DOHH2 (cell line): Measurements from ENCODE around the gene RELA.

Experiments
- H3F3A ChIP-seq: fragments of 200-600 bp; sonication (generic), shearing (Covaris generic); 2 replicates; pipeline ENCODE4 v1.6.0; 2016; ENCODE audit warnings: antibody characterized with exemption, mild to moderate bottlenecking; ENCODE audit not compliant: control insufficient read depth, insufficient read depth
- H3K27ac ChIP-seq: fragments of 200-600 bp; sonication (generic); 2 replicates; pipeline ENCODE4 v1.5.1; 2014; ENCODE audit warnings: low read depth, mild to moderate bottlenecking, low read length, moderate library complexity
- H3K27me3 ChIP-seq: fragments of 200-600 bp; sonication (generic); 2 replicates; pipeline ENCODE4 v1.6.1; 2014; ENCODE audit warnings: mild to moderate bottlenecking, low read length, mixed read lengths; ENCODE audit not compliant: control insufficient read depth
- H3K36me3 ChIP-seq: fragments of 200-600 bp; sonication (generic); 2 replicates; pipeline ENCODE4 v1.6.1; 2014; ENCODE audit warnings: mild to moderate bottlenecking, low read length, moderate library complexity, mixed read lengths; ENCODE audit not compliant: control insufficient read depth
- H3K4me1 ChIP-seq: fragments of 200-600 bp; sonication (generic); 2 replicates; pipeline ENCODE4 v1.6.1; 2014; ENCODE audit warnings: mild to moderate bottlenecking, low read length, mixed read lengths; ENCODE audit not compliant: control insufficient read depth
- H3K4me2 ChIP-seq: fragments of 200-600 bp; sonication (generic); 2 replicates; pipeline ENCODE4 v1.6.0; 2014; ENCODE audit warnings: mild to moderate bottlenecking, low read length, moderate library complexity
- H3K4me3 ChIP-seq: fragments of 200-600 bp; sonication (generic); 2 replicates; pipeline ENCODE4 v1.5.1; 2014; ENCODE audit warnings: mild to moderate bottlenecking, low read length, mixed read lengths
- H3K79me2 ChIP-seq: fragments of 200-600 bp; sonication (generic); 2 replicates; pipeline ENCODE4 v1.6.1; 2014; ENCODE audit warnings: mild to moderate bottlenecking, low read length, mixed read lengths; ENCODE audit not compliant: control insufficient read depth
- H3K9me2 ChIP-seq: fragments of 200-600 bp; sonication (generic); replicated peaks from 2 replicates; pipeline ENCODE4 v1.6.1; 2014; ENCODE audit warnings: mild to moderate bottlenecking, low read length, mixed read lengths; ENCODE audit not compliant: control insufficient read depth
- H3K9me3 ChIP-seq: fragments of 200-600 bp; sonication (generic); 2 replicates; pipeline ENCODE4 v1.6.1; 2014; ENCODE audit warnings: antibody characterized with exemption, low read length, mixed read lengths; ENCODE audit not compliant: control insufficient read depth, insufficient read depth
- H4K20me1 ChIP-seq: fragments of 200-600 bp; sonication (generic); 2 replicates; pipeline ENCODE4 v1.6.0; 2014; ENCODE audit warnings: low read depth, mild to moderate bottlenecking, antibody characterized with exemption, low read length, moderate library complexity; ENCODE audit not compliant: control insufficient read depth, insufficient read depth
- EZH2phosphoT487 ChIP-seq: fragments of 200-600 bp; sonication (generic); IDR thresholded peaks from 2 replicates; pipeline ENCODE4 v1.6.1; 2017; ENCODE audit warnings: borderline replicate concordance, mild to moderate bottlenecking, antibody characterized with exemption, low read length, moderate library complexity, mixed read lengths
- TF ChIP-seq, protein P1 (sequence below): fragments of 200-600 bp; sonication (generic); IDR thresholded peaks from one replicate; pipeline ENCODE4 v1.5.1; 2014; ENCODE audit warnings: antibody characterized with exemption, mild to moderate bottlenecking, low read depth, low read length; ENCODE audit not compliant: poor library complexity, severe bottlenecking

The RELA gene

DNA sequence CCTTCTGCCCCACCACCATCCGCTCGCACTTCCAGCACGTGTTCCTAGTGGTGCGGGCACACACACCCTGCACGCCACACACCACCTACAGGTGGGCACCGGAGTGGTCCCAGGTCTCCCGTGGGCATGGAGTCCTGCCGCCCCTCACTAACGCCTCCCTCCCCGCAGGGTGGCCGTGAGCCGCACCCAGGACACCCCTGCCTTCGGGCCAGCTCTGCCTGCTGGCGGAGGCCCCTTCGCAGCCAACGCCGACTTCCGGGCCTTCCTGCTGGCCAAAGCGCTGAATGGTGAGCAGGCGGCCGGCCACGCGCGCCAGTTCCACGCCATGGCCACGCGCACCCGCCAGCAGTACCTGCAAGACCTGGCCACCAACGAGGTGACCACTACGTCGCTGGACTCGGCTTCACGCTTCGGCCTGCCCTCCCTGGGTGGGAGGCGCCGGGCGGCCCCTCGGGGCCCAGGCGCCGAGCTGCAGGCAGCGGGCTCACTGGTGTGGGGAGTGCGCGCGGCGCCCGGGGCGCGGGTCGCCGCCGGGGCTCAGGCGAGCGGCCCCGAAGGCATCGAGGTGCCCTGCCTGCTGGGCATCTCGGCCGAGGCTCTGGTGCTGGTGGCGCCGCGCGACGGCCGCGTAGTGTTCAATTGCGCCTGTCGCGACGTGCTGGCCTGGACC, 16.3 kb downstream of the RELA start:
- Histone ChIP-seq H3K4me1 (peaks cover 5% of the 10 kb centered on the region), H3K9me3 (no peaks in the 10 kb centered on the region), H4K20me1 (no peaks in the 10 kb centered on the region), H3F3A (0 out of 2 replicates have a peak, but pooled peaks cover 9% of the 10 kb centered on the region), H3K27me3 (no peaks in the 10 kb centered on the region), H3K9me2 (no peaks in the 10 kb centered on the region), H3K4me3 (no peak overlapping the region), H3K4me2 (no peak overlapping the region), H3K79me2 (peaks cover 3% of the 10 kb centered on the region), H3K36me3 (peaks cover 67% of the 10 kb centered on the region), H3K27ac (no peak overlapping the region)
- TF ChIP-seq, protein P1, sequence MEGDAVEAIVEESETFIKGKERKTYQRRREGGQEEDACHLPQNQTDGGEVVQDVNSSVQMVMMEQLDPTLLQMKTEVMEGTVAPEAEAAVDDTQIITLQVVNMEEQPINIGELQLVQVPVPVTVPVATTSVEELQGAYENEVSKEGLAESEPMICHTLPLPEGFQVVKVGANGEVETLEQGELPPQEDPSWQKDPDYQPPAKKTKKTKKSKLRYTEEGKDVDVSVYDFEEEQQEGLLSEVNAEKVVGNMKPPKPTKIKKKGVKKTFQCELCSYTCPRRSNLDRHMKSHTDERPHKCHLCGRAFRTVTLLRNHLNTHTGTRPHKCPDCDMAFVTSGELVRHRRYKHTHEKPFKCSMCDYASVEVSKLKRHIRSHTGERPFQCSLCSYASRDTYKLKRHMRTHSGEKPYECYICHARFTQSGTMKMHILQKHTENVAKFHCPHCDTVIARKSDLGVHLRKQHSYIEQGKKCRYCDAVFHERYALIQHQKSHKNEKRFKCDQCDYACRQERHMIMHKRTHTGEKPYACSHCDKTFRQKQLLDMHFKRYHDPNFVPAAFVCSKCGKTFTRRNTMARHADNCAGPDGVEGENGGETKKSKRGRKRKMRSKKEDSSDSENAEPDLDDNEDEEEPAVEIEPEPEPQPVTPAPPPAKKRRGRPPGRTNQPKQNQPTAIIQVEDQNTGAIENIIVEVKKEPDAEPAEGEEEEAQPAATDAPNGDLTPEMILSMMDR, result no peak
- TF ChIP-seq EZH2phosphoT487, result no peak

DNA sequence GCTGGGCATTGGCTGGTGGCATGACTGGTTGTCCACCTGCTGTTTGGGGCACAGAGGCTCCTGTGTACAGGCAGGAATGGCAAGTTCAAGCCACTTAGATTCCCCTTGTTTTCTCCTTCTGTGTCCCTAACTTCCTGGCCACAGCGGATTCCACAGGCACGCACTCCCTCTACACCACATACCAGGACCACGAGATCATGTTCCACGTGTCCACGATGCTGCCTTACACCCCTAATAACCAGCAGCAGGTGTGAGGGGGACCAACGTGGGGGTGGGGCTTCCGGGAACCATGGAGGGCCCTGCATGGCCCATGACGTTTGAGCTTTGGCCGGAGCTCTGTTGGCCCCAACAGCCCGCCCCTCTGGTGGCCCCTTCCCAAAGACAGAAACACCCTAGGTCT, 17.0 kb downstream of the RELA start:
- no peaks in the 10 kb centered on the region for H3K9me3 ChIP-seq
- no peak overlapping the region for H3K4me3 ChIP-seq
- 0 out of 2 replicates have a peak, but pooled peaks cover 3% of the 10 kb centered on the region for H3F3A ChIP-seq
- no peak overlapping the region for H3K27ac ChIP-seq
- no peaks in the 10 kb centered on the region for H3K27me3 ChIP-seq
- H3K36me3 ChIP-seq, result peaks cover 67% of the 10 kb centered on the region
- peaks cover 11% of the 10 kb centered on the region for H3K4me1 ChIP-seq
- H3K79me2 ChIP-seq, result peaks cover 10% of the 10 kb centered on the region
- no peaks in the 10 kb centered on the region for H4K20me1 ChIP-seq
- TF ChIP-seq, protein P1, result no peak
- TF ChIP-seq EZH2phosphoT487, result no peak
- no peak overlapping the region for H3K4me2 ChIP-seq
- H3K9me2 ChIP-seq, result no peaks in the 10 kb centered on the region

GRCh38 chr11:65644837-65645236, 17.9 kb downstream of the RELA start:
- peaks cover 66% of the 10 kb centered on the region for H3K36me3 ChIP-seq
- H3K79me2 ChIP-seq, result peaks cover 18% of the 10 kb centered on the region
- peaks cover 20% of the 10 kb centered on the region for H3K4me1 ChIP-seq
- no peaks in the 10 kb centered on the region for H3K27me3 ChIP-seq
- TF ChIP-seq, protein P1, result no peak
- no peak for TF ChIP-seq EZH2phosphoT487
- no peak overlapping the region for H3K4me2 ChIP-seq
- H3K27ac ChIP-seq, result no peak overlapping the region
- H3K9me2 ChIP-seq, result no peaks in the 10 kb centered on the region
- H4K20me1 ChIP-seq, result no peaks in the 10 kb centered on the region
- H3F3A ChIP-seq, result peaks cover 7% of the 10 kb centered on the region
- no peak overlapping the region for H3K4me3 ChIP-seq
- no peaks in the 10 kb centered on the region for H3K9me3 ChIP-seq

GRCh38 chr11:65643971-65644370, 18.7 kb downstream of the RELA start:
- Histone ChIP-seq H3K9me2 (no peaks in the 10 kb centered on the region), H3K27ac (no peak overlapping the region), H3K79me2 (peaks cover 20% of the 10 kb centered on the region), H3F3A (peaks cover 13% of the 10 kb centered on the region), H3K27me3 (no peaks in the 10 kb centered on the region), H3K4me1 (peaks cover 28% of the 10 kb centered on the region), H3K9me3 (no peaks in the 10 kb centered on the region), H3K4me2 (no peak overlapping the region), H3K4me3 (no peak overlapping the region), H3K36me3 (peaks cover 62% of the 10 kb centered on the region), H4K20me1 (no peaks in the 10 kb centered on the region)
- TF ChIP-seq EZH2phosphoT487, result no peak
